Endothelial cell of umbilical vein (primary cell): Measurements from ENCODE around the gene ALOX15. TPM values are rescaled to one million over a fixed set of nuclear protein-coding genes. Genes with fewer than 3 reads are reported as not detected.

Experiments
- BruUV-seq: library from RNA; stranded (reverse); fragments of 400-500 nt; replicated peaks from 2 replicates; lab custom pipeline; 2021; lab: Mats Ljungman, UMichigan
- CTCF ChIA-PET: fragments of 300-600, 350-600 bp; sonication (Branson Sonifier 250); formaldehyde crosslinking; loops from one replicate; lab custom pipeline; 2021; ENCODE audit warnings: antibody characterized with exemption, inconsistent platforms; lab: Charles Lee
- POLR2A ChIA-PET: fragments of 300-600, 350-600 bp; sonication (Branson Sonifier 250); formaldehyde crosslinking; loops from one replicate; lab custom pipeline; 2021; ENCODE audit warnings: antibody characterized with exemption, inconsistent platforms; lab: Charles Lee
- DNase-seq: peaks from one replicate; pipeline ENCODE4 v3.0.0-alpha.2; 2011; ENCODE audit warnings: low read depth, low spot score
- FAIRE-seq: peaks from 2 replicates; lab custom pipeline; 2011; peaks lifted over from hg19 to GRCh38; lab: Jason Lieb, UNC
- H2AFZ ChIP-seq: 2 replicates; pipeline ENCODE4 v1.6.0; 2012; ENCODE audit warnings: low read depth, low read length, control low read depth, inconsistent platforms
- H3K27ac ChIP-seq: 2 replicates; pipeline ENCODE4 v1.5.1; 2011; ENCODE audit warnings: low read depth, mild to moderate bottlenecking, control low read depth, low read length, moderate library complexity; ENCODE audit not compliant: insufficient read depth
- H3K27me3 ChIP-seq, 2 experiments: 2 replicates each; pipeline versions ENCODE4 v1.6.0 to v1.6.1; 2011; ENCODE audit warnings: low read length in 2 of 2, mixed read lengths in 1 of 2; ENCODE audit not compliant: control insufficient read depth in 2 of 2, insufficient read depth in 2 of 2
- H3K36me3 ChIP-seq, 2 experiments: 2 replicates in 1 of 2; 3 replicates in 1 of 2; pipeline ENCODE4 v1.5.1; 2011; ENCODE audit warnings: low read length in 2 of 2, mild to moderate bottlenecking in 1 of 2, moderate library complexity in 1 of 2; ENCODE audit not compliant: control insufficient read depth in 2 of 2, insufficient read depth in 2 of 2; ENCODE audit errors: extremely low read depth in 1 of 2
- H3K4me1 ChIP-seq: 3 replicates; pipeline ENCODE4 v1.5.1; 2011; ENCODE audit warnings: mild to moderate bottlenecking, low read length; ENCODE audit not compliant: control insufficient read depth, insufficient read depth; ENCODE audit errors: extremely low read depth
- H3K4me2 ChIP-seq: 2 replicates; pipeline ENCODE4 v1.6.1; 2011; ENCODE audit warnings: low read length, control low read depth, mixed read lengths; ENCODE audit not compliant: insufficient read depth
- H3K4me3 ChIP-seq, 3 experiments: fragments of 200-600 bp in 1 of 3; sonication (generic), shearing (Covaris generic) in 1 of 3; replicated peaks in 1 of 3; 2 replicates each; pipeline ENCODE4 v1.5.1; 2011 to 2016; ENCODE audit warnings: control low read depth in 3 of 3, low read length in 3 of 3, mild to moderate bottlenecking in 2 of 3, inconsistent platforms in 1 of 3, low read depth in 1 of 3, moderate library complexity in 1 of 3; ENCODE audit not compliant: insufficient read depth in 1 of 3
- H3K79me2 ChIP-seq: 2 replicates; pipeline ENCODE4 v1.6.0; 2012; ENCODE audit warnings: low read length, inconsistent platforms; ENCODE audit not compliant: control insufficient read depth, insufficient read depth
- H3K9ac ChIP-seq: replicated peaks from 2 replicates; pipeline ENCODE3; 2011; ENCODE audit warnings: low read length, control low read depth; ENCODE audit not compliant: insufficient read depth; ENCODE audit errors: extremely low read depth
- H3K9me1 ChIP-seq: replicated peaks from 3 replicates; pipeline ENCODE4 v1.6.0; 2011; ENCODE audit warnings: mild to moderate bottlenecking, low read length; ENCODE audit not compliant: control insufficient read depth, insufficient read depth; ENCODE audit errors: extremely low read depth
- H3K9me3 ChIP-seq: replicated peaks from 2 replicates; pipeline ENCODE4 v1.5.1; 2012; ENCODE audit warnings: low read length, inconsistent platforms; ENCODE audit not compliant: control insufficient read depth, insufficient read depth
- H4K20me1 ChIP-seq: replicated peaks from 2 replicates; pipeline ENCODE3; 2011; ENCODE audit warnings: mild to moderate bottlenecking, low read length; ENCODE audit not compliant: control insufficient read depth, insufficient read depth; ENCODE audit errors: extremely low read depth
- CTCF ChIP-seq, 2 donors: IDR thresholded peaks; 1 replicate in 1 of 2; 2 replicates in 1 of 2; pipeline ENCODE4 v1.5.1; 2011; ENCODE audit warnings: low read length in 2 of 2, mild to moderate bottlenecking in 2 of 2, moderate library complexity in 2 of 2, control low read depth in 1 of 2, inconsistent platforms in 1 of 2, low read depth in 1 of 2; ENCODE audit not compliant: insufficient read depth in 1 of 2; ENCODE audit errors: extremely low read depth in 1 of 2
- EZH2 ChIP-seq: IDR thresholded peaks from 2 replicates; pipeline ENCODE4 v1.6.1; 2012; ENCODE audit warnings: borderline replicate concordance, low read depth, mild to moderate bottlenecking, moderate library complexity, low read length, inconsistent platforms; ENCODE audit not compliant: severe bottlenecking
- FOS ChIP-seq: IDR thresholded peaks from 2 replicates; pipeline ENCODE4 v1.6.1; 2011; ENCODE audit warnings: mild to moderate bottlenecking, low read length, moderate library complexity, borderline replicate concordance; ENCODE audit not compliant: insufficient read depth
- GATA2 ChIP-seq: IDR thresholded peaks from 2 replicates; pipeline ENCODE4 v1.7.0; 2011; ENCODE audit warnings: low read depth, mild to moderate bottlenecking, moderate library complexity, mixed read lengths, low read length; ENCODE audit not compliant: insufficient read length, insufficient read depth
- JUN ChIP-seq: IDR thresholded peaks from 2 replicates; pipeline ENCODE4 v1.6.1; 2011; ENCODE audit warnings: borderline replicate concordance, low read depth; ENCODE audit not compliant: insufficient read length, insufficient read depth
- MYC ChIP-seq: IDR thresholded peaks from one replicate; pipeline ENCODE4 v1.6.1; 2011; ENCODE audit warnings: mild to moderate bottlenecking, low read depth, low read length
- POLR2A ChIP-seq: IDR thresholded peaks from 2 replicates; pipeline ENCODE4 v1.6.1; 2012; ENCODE audit warnings: low read depth, mild to moderate bottlenecking, control low read depth, low read length
- POLR2AphosphoS5 ChIP-seq: IDR thresholded peaks from 2 replicates; pipeline ENCODE4 v1.6.1; 2012; ENCODE audit warnings: low read depth, mild to moderate bottlenecking, control low read depth, low read length, moderate library complexity; ENCODE audit not compliant: insufficient read depth
- dilution Hi-C: fragments of 300-500 bp; cut with MboI; formaldehyde crosslinking; loops from one replicate; pipeline ENCODE4 v1.15.0; 2019; ENCODE audit warnings: low sequenced_read_pairs; ENCODE audit not compliant: extremely low pct_ligation_motif_present
- intact Hi-C: fragments of 100-400 bp; cut with micrococcal nuclease; formaldehyde crosslinking; loops from one replicate; pipeline ENCODE4 v1.10.0; 2022
- polyA plus RNA-seq, 4 experiments: library from polyadenylated mRNA; depleted of rRNA in 3 of 4; stranded (reverse) in 3 of 4; unstranded in 1 of 4; fragments of >200 nt; gene quantifications; 2 replicates each; pipeline versions ENCODE4 v1.2.1 to v1.2.3, GENCODE V29; 2011 to 2012; ENCODE audit warnings: missing spikeins in 1 of 4
- total RNA-seq: library from RNA; stranded (reverse); gene quantifications from 2 replicates; pipeline ENCODE4 v1.2.3, GENCODE V29; 2021
- TF ChIP-seq, protein P1 (sequence below): IDR thresholded peaks from 2 replicates; pipeline ENCODE4 v1.6.1; 2011; ENCODE audit not compliant: insufficient read depth, insufficient read length

Gene ALOX15
- total and polyA plus RNA-seq, 2 donors (not counting 3 experiments of a cell fraction or from before 2014, with no cell fraction given): not detected

GRCh38 chr17:4597975-4598374 lies 43.5 kb downstream of the ALOX15 start:
- Histone ChIP-seq H3K36me3 (no peaks in the 10 kb centered on the region), H2AFZ (no peak overlapping the region), H3K27me3 (peaks cover 0 to 2% of the 10 kb centered on the region in 2 experiments), H3K4me1 (no peaks in the 10 kb centered on the region), H4K20me1 (no peaks in the 10 kb centered on the region), H3K9me3 (no peaks in the 10 kb centered on the region), H3K9me1 (no peaks in the 10 kb centered on the region), H3K4me2 (no peak overlapping the region), H3K27ac (no peak overlapping the region), H3K79me2 (no peaks in the 10 kb centered on the region), H3K4me3 (no peak overlapping the region), H3K9ac (no peak overlapping the region)
- TF ChIP-seq MYC (no peak), POLR2A (no peak), EZH2 (no peak), GATA2 (no peak), CTCF (IDR thresholded peaks at IDR 0.05; ENCODE audit: extremely low read depth in 1 of 2, insufficient read depth in 1 of 2, low read depth in 1 of 2, low read length in 2 of 2) (no peak), JUN (no peak), POLR2AphosphoS5 (no peak), FOS (no peak)
- TF ChIP-seq, protein P1, sequence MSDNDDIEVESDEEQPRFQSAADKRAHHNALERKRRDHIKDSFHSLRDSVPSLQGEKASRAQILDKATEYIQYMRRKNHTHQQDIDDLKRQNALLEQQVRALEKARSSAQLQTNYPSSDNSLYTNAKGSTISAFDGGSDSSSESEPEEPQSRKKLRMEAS: no peak
- intact Hi-C loops (no loop called here), dilution Hi-C loops (no loop called here)
- no TSS peak for BruUV-seq
- DNase-seq: no peak
- CTCF ChIA-PET: interaction anchor here (3.0 kb wide), 1 partner anchor 31 kb away, joined by 14 read pairs; no protein-coding TSS in a partner anchor
- POLR2A ChIA-PET: no interaction called here
- FAIRE-seq: no peak
